Measurements from ENCODE around the gene BAIAP2.

BAIAP2 gene

GRCh38 chr17:81161536-81161935 is 126.6 kb downstream of the BAIAP2 start:
- in situ Hi-C loops (cut with MboI; ENCODE audit: low sequenced_read_pairs, unreplicated experiment): no loop called here
- DNase-seq (ENCODE audit: low spot score): no peak
- TF ChIP-seq CTCF (IDR thresholded peaks at IDR 0.05; ENCODE audit: borderline replicate concordance, control extremely low read depth, extremely low read depth, insufficient read depth, missing control alignments): no peak

GRCh38 chr17:81161972-81162371 is 127.0 kb downstream of the BAIAP2 start:
- no peak for DNase-seq (ENCODE audit: low spot score)
- no peak for TF ChIP-seq CTCF (IDR thresholded peaks at IDR 0.05; ENCODE audit: borderline replicate concordance, control extremely low read depth, extremely low read depth, insufficient read depth, missing control alignments)
- in situ Hi-C loops (cut with MboI; ENCODE audit: low sequenced_read_pairs, unreplicated experiment): no loop called here

GRCh38 chr17:81162491-81162890 is 127.5 kb downstream of the BAIAP2 start:
- no peak for TF ChIP-seq CTCF (IDR thresholded peaks at IDR 0.05; ENCODE audit: borderline replicate concordance, control extremely low read depth, extremely low read depth, insufficient read depth, missing control alignments)
- in situ Hi-C loops (cut with MboI; ENCODE audit: low sequenced_read_pairs, unreplicated experiment): no loop called here
- no peak for DNase-seq (ENCODE audit: low spot score)

GRCh38 chr17:81163051-81163695 is 128.2 kb downstream of the BAIAP2 start:
- TF ChIP-seq CTCF (IDR thresholded peaks at IDR 0.05; ENCODE audit: borderline replicate concordance, control extremely low read depth, extremely low read depth, insufficient read depth, missing control alignments): no peak
- DNase-seq (ENCODE audit: low spot score): no peak
- in situ Hi-C loops (cut with MboI; ENCODE audit: low sequenced_read_pairs, unreplicated experiment): no loop called here

- no peak for TF ChIP-seq CTCF (IDR thresholded peaks at IDR 0.05; ENCODE audit: borderline replicate concordance, control extremely low read depth, extremely low read depth, insufficient read depth, missing control alignments)
- DNase-seq (ENCODE audit: low spot score): no peak
- in situ Hi-C loops (cut with MboI; ENCODE audit: low sequenced_read_pairs, unreplicated experiment): no loop called here
These were observed 128.9 kb downstream of the BAIAP2 start for GRCh38 chr17:81163703-81164370.

- no peak for DNase-seq (ENCODE audit: low spot score)
- in situ Hi-C loops (cut with MboI; ENCODE audit: low sequenced_read_pairs, unreplicated experiment): no loop called here
- TF ChIP-seq CTCF (IDR thresholded peaks at IDR 0.05; ENCODE audit: borderline replicate concordance, control extremely low read depth, extremely low read depth, insufficient read depth, missing control alignments): no peak
These were observed 129.7 kb downstream of the BAIAP2 start for GRCh38 chr17:81164371-81165245.

Measured in GM13976 (cell line).